ENCODE results near the gene STK38L.

The STK38L gene

GRCh38 chr12:27330846-27331245 is 86.8 kb downstream of the STK38L start:
- DNase-seq, result no peak

- DNase-seq, result no peak
Measured at GRCh38 chr12:27331291-27331926, 87.3 kb downstream of the STK38L start.

- DNase-seq, result no peak
Measured at GRCh38 chr12:27331927-27332324, 87.8 kb downstream of the STK38L start.

- DNase-seq, result no peak
Measured at GRCh38 chr12:27332407-27332713, 88.3 kb downstream of the STK38L start.

GRCh38 chr12:27332714-27333402 is 88.8 kb downstream of the STK38L start, which contains the start of gene BMAL2:
BMAL2 (plus strand) TSS chr12:27332836; CDS start chr12:27333073, 237 bp downstream.
- peak; percentile 44 for DNase-seq

- peak; percentile 43 for DNase-seq
Measured at GRCh38 chr12:27333403-27334009, 89.4 kb downstream of the STK38L start.

GRCh38 chr12:27334042-27334720 is 90.1 kb downstream of the STK38L start:
- peak; percentile 43 for DNase-seq

GRCh38 chr12:27334721-27335082 is 90.6 kb downstream of the STK38L start:
- DNase-seq, result no peak

GRCh38 chr12:27335364-27336281 is 91.5 kb downstream of the STK38L start:
- no peak for DNase-seq

- no peak for DNase-seq
Measured at GRCh38 chr12:27336282-27336653, 92.2 kb downstream of the STK38L start.

GRCh38 chr12:27337376-27337775 is 93.3 kb downstream of the STK38L start:
- no peak for DNase-seq

- DNase-seq, result no peak
Measured at GRCh38 chr12:27338473-27338872, 94.4 kb downstream of the STK38L start.

GRCh38 chr12:27340971-27341370 is 96.9 kb downstream of the STK38L start:
- no peak for DNase-seq

- no peak for DNase-seq
Measured at GRCh38 chr12:27342536-27342935, 98.5 kb downstream of the STK38L start.

- no peak for DNase-seq
Measured at GRCh38 chr12:27343255-27344000, 99.3 kb downstream of the STK38L start.

- no peak for DNase-seq
Measured at GRCh38 chr12:27344246-27344645, 100.2 kb downstream of the STK38L start.

- peak; percentile 19 for DNase-seq
Measured at GRCh38 chr12:27344760-27345159, 100.7 kb downstream of the STK38L start.

- no peak for DNase-seq
Measured at GRCh38 chr12:27345376-27345775, 101.3 kb downstream of the STK38L start.

GRCh38 chr12:27347779-27348178 is 103.7 kb downstream of the STK38L start:
- DNase-seq, result no peak

- DNase-seq, result no peak
Measured at GRCh38 chr12:27351476-27351875, 107.4 kb downstream of the STK38L start.

GRCh38 chr12:27355486-27355885 is 111.4 kb downstream of the STK38L start:
- DNase-seq, result no peak

- no peak for DNase-seq
Measured at GRCh38 chr12:27355979-27356378, 111.9 kb downstream of the STK38L start.
